GM21723 (cell line): ENCODE measurements around the gene ATCAY.
"Not testable (repeated sequence)": the region's sequence is repeated elsewhere in the genome, so short reads cannot be mapped to it uniquely, and the experiment has no call there.

Source experiments
- ATAC-seq: cut with Tn5 transposase; IDR thresholded peaks from one replicate; pipeline ENCODE4 v1.9.1; 2021; ENCODE audit warnings: mild to moderate bottlenecking, moderate library complexity; ENCODE audit not compliant: unreplicated experiment

ATCAY gene

GRCh38 chr19:3899531-3900294, 19.2 kb downstream of the ATCAY start:
- ATAC-seq = no peak

- no peak for ATAC-seq
Measured at GRCh38 chr19:3902317-3902973, 22.0 kb downstream of the ATCAY start.

GRCh38 chr19:3904233-3904632, 23.7 kb downstream of the ATCAY start:
- ATAC-seq = no peak

GRCh38 chr19:3907626-3908265, 27.3 kb downstream of the ATCAY start:
- ATAC-seq = no peak

- no peak for ATAC-seq
Measured at GRCh38 chr19:3908266-3909054, 28.0 kb downstream of the ATCAY start.

GRCh38 chr19:3910105-3910504, 29.6 kb downstream of the ATCAY start:
- ATAC-seq = no peak

- ATAC-seq = no peak
Measured at GRCh38 chr19:3914199-3914598, 33.7 kb downstream of the ATCAY start.

- ATAC-seq = no peak
Measured at GRCh38 chr19:3916033-3916432, 35.5 kb downstream of the ATCAY start.

GRCh38 chr19:3919793-3920192, 39.3 kb downstream of the ATCAY start:
- no peak for ATAC-seq

GRCh38 chr19:3923096-3923758, 42.7 kb downstream of the ATCAY start:
- no peak for ATAC-seq

- no peak for ATAC-seq
Measured at GRCh38 chr19:3923912-3924311, 43.4 kb downstream of the ATCAY start.

- no peak for ATAC-seq
Measured at GRCh38 chr19:3931041-3931440, 50.6 kb downstream of the ATCAY start.

GRCh38 chr19:3932931-3933810, 52.7 kb downstream of the ATCAY start, which contains the start of gene NMRK2:
NMRK2 (plus strand) TSS chr19:3933069; CDS start chr19:3933672, 603 bp downstream.
- ATAC-seq = no peak

- no peak for ATAC-seq
Measured at GRCh38 chr19:3936506-3937442, 56.3 kb downstream of the ATCAY start.

GRCh38 chr19:3938300-3938950, 57.9 kb downstream of the ATCAY start:
- ATAC-seq = not testable (repeated sequence)

- ATAC-seq = no peak
Measured at GRCh38 chr19:3942790-3943409, 62.4 kb downstream of the ATCAY start.

GRCh38 chr19:3944018-3944721, 63.7 kb downstream of the ATCAY start:
- no peak for ATAC-seq
